Measurements from ENCODE around the gene CTAGE1. TPM values are rescaled to one million over a fixed set of nuclear protein-coding genes. Genes with fewer than 3 reads are reported as not detected.

The CTAGE1 gene, protein sequence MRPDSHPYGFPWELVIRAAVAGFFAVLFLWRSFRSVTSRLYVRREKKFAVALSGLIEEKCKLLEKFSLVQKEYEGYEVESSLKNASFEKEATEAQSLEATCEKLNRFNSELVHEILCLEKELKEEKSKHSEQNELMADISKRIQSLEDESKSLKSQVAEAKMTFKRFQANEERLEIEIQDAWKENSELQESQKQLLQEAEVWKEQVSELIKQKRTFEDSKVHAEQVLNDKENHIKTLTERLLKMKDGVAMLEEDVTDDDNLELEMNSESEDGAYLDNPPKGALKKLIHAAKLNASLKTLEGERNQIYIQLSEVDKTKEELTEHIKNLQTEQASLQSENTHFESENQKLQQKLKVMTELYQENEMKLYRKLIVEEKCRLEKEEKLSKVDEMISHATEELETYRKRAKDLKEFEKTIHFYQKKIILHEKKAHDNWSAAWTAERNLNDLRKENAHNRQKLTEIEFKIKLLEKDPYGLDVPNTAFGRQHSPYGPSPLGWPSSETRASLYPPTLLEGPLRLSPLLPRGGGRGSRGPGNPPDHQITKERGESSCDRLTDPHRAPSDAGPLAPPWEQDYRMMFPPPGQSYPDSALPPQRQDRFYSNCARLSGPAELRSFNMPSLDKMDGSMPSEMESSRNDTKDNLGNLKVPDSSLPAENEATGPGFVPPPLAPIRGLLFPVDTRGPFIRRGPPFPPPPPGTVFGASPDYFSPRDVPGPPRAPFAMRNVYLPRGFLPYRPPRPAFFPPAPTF
- polyA plus RNA-seq (2012; ENCODE audit: missing spikeins) = not detected

DNA sequence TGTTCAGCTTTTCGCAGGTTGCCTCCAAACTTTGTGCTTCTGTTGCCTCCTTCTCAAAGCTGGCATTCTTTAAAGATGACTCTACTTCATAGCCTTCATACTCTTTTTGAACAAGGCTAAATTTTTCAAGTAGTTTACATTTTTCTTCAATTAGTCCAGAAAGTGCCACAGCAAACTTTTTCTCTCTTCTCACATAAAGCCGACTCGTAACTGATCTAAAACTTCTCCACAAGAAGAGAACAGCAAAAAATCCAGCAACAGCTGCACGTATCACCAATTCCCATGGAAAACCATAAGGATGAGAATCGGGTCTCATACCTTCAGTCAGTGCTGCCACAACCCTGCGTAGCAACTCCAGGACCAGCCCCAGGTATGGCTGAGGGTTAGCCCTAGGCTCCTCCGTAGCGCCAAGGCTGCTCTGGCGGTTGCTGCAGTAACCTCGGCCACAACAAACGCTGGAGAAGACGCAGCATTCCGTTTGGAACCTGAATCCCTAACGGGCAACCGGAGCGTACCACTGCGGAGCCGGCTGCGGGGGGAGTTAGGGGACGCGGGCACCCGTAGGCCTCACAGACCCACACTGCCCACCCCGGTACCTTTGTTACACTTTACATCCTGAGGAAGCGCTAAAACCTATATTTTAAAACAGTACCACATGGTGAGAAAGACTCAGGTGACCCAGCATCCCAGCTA lies at the start of gene CTAGE1:
Gene CTAGE1 (minus strand): TSS at position 420 of the 693 bp plus-strand sequence. CDS start 104 bp downstream, at position 316.
- DNase-seq (ENCODE audit: insufficient read length) (no peak), FAIRE-seq (no peak)
- no peak for TF ChIP-seq TAF1 (IDR thresholded peaks at IDR 0.05; ENCODE audit: borderline replicate concordance, low read depth, low read length)
- no peak for TF ChIP-seq POLR2AphosphoS5 (IDR thresholded peaks at IDR 0.05; ENCODE audit: low read depth, low read length)
- no peak for TF ChIP-seq POLR2A (IDR thresholded peaks at IDR 0.05; ENCODE audit: low read depth, low read length)

DNA sequence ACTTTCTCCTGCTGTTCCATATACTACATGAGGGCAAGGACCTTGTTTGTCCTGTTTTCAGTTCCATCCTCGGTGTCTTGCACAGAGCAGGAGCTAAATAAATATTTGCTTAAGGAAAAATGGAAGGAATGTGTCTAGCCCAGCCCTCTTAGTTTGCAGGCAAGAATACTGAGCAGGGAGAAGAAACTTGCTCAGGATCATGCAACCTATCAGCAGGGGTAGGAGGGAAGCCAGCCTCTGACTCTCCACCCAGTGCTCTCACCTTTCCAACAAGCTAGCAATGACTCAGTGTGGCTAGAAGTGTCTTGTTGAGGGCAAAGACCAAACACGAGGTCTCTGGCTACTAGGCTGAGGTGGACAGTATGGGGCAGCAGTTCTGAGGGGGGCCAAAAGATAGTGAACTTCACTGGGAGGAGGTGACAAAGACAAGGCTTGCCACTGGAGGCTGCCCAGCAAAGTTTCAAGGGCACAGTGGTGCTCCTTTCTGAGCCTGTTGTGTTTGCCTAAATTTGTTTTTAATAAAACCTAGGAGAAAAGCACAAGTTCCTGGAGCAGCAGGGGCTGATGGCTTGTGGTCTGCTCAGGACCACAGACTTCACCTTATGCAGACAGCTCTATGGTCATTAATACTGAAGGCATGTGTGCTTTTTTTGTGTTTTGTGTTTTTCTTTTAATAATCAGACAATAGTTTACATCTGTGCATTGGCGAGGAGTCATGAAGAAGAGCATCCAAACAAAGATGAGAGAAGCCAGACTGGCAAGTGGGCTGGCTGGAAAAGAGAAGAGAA lies 49.1 kb upstream of the CTAGE1 start:
- FAIRE-seq (no peak), DNase-seq (ENCODE audit: insufficient read length) (no peak)
- TF ChIP-seq POLR2A (IDR thresholded peaks at IDR 0.05; ENCODE audit: low read depth, low read length) (no peak), POLR2AphosphoS5 (IDR thresholded peaks at IDR 0.05; ENCODE audit: low read depth, low read length) (no peak), TAF1 (IDR thresholded peaks at IDR 0.05; ENCODE audit: borderline replicate concordance, low read depth, low read length) (no peak)

DNA sequence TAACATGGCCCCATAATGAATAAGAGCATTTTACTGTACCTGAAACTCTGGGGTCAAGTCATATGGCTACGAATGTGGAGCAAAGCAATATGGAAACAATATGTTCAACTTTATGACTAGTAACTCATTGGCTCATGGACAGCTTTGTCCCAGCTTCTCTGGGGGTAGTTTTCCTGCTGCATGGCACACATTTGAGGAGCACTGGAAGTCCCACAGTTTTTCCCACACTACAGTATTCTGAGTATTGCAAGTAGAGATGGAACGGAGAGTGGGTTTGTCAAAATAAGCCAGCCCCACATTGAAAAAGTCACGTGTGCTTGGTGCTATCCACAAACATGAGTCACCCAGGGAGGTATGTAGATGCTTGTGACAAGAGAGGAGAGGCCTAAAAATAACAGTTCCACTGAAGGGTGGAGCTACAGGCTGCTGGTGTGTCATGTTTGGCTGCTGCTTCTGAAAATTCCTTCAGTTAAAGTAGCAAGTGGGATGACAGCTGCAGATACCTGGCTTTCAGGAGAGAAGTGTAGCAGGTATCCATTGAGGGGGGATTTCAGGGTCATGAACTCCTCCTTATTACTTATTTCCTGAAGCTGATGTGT lies 48.2 kb upstream of the CTAGE1 start:
- no peak for DNase-seq (ENCODE audit: insufficient read length)
- no peak for FAIRE-seq
- no peak for TF ChIP-seq POLR2AphosphoS5 (IDR thresholded peaks at IDR 0.05; ENCODE audit: low read depth, low read length)
- no peak for TF ChIP-seq TAF1 (IDR thresholded peaks at IDR 0.05; ENCODE audit: borderline replicate concordance, low read depth, low read length)
- no peak for TF ChIP-seq POLR2A (IDR thresholded peaks at IDR 0.05; ENCODE audit: low read depth, low read length)

DNA sequence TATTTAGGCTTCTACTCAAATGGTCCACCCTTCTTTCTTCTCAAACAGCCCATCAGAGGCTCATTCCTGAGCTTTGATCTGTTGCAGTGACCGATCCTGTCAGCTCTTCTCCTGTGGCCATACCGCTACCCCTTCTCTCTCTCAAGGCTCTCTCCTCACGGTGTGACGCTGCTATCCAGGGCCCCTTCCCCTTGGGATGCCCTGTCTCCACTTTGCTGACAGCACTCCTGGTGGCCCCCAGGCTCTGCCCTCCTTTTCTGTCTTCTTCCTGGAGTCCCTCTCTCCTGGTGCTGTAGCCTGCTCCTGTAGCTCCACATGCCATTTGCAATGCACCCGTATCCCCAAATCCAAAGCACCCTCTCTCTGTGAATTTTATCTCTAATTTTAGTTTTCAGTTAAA lies 45.4 kb upstream of the CTAGE1 start:
- TF ChIP-seq TAF1 (IDR thresholded peaks at IDR 0.05; ENCODE audit: borderline replicate concordance, low read depth, low read length) = no peak
- no peak for TF ChIP-seq POLR2A (IDR thresholded peaks at IDR 0.05; ENCODE audit: low read depth, low read length)
- no peak for TF ChIP-seq POLR2AphosphoS5 (IDR thresholded peaks at IDR 0.05; ENCODE audit: low read depth, low read length)
- FAIRE-seq = no peak
- no peak for DNase-seq (ENCODE audit: insufficient read length)

DNA sequence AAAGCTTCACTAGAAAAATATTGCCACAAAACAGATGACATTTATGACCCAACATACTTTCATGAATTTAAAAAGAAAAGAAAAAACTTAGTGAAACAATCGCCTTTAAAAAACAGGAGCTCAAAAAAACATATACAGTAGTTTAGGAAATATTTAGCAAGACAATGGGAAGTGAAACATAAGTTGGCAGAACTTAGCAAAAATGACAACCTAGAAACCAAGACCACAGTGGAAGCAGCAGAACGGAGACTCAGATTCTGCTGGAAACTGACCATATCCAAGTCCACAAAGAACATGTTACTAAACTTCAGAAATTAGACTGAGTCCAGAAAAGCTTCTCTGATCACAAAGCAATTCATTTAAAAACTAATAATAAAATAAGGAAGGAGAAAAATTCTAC lies 41.8 kb upstream of the CTAGE1 start:
- FAIRE-seq (no peak), DNase-seq (ENCODE audit: insufficient read length) (no peak)
- TF ChIP-seq TAF1 (IDR thresholded peaks at IDR 0.05; ENCODE audit: borderline replicate concordance, low read depth, low read length) = no peak
- no peak for TF ChIP-seq POLR2AphosphoS5 (IDR thresholded peaks at IDR 0.05; ENCODE audit: low read depth, low read length)
- no peak for TF ChIP-seq POLR2A (IDR thresholded peaks at IDR 0.05; ENCODE audit: low read depth, low read length)

DNA sequence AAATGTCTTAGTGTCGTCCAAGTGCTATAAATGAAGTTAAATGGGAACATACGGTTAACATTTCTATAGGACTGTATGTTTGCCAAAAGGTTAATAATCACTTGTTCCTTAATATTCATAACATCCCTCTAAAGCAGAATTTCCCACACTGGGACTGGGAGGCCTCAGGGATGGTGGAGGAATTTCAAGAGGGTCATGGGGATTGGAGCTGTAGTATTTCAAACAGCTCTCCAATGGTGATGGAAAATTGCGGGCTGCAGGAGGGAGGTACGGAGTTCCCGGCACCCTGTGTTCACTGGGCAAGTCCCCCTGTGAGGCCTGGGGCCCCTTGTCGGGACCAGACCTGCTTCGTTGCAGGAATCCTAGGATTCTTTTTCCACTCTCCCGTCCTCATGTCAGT lies 39.8 kb upstream of the CTAGE1 start:
- no peak for FAIRE-seq
- no peak for TF ChIP-seq POLR2A (IDR thresholded peaks at IDR 0.05; ENCODE audit: low read depth, low read length)
- TF ChIP-seq POLR2AphosphoS5 (IDR thresholded peaks at IDR 0.05; ENCODE audit: low read depth, low read length) = no peak
- no peak for TF ChIP-seq TAF1 (IDR thresholded peaks at IDR 0.05; ENCODE audit: borderline replicate concordance, low read depth, low read length)

DNA sequence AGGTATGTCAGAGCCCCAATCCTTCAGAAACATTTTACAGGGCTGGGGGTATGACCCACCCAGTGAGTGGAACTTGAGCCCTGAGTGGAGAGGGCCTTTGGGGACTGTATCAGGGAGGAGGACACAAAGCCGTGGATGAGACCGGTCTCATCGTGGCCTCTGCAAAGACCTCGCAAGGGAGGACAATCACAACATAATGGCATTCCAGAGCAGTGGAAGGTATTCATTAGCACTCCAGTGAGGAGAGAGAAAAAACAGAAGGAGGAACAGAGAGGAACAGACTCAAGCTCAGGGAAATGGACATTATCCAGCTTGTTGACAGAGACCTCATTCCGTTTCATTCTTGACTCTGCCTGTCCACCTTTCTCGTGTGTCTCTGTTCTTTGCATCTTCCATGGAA lies 38.8 kb upstream of the CTAGE1 start:
- DNase-seq (ENCODE audit: insufficient read length) = no peak
- TF ChIP-seq TAF1 (IDR thresholded peaks at IDR 0.05; ENCODE audit: borderline replicate concordance, low read depth, low read length) (no peak), POLR2AphosphoS5 (IDR thresholded peaks at IDR 0.05; ENCODE audit: low read depth, low read length) (no peak), POLR2A (IDR thresholded peaks at IDR 0.05; ENCODE audit: low read depth, low read length) (no peak)
- FAIRE-seq = no peak

More for the DNA sequence above, 39.8 kb upstream of the CTAGE1 start:
- no peak for DNase-seq (ENCODE audit: insufficient read length)

DNA sequence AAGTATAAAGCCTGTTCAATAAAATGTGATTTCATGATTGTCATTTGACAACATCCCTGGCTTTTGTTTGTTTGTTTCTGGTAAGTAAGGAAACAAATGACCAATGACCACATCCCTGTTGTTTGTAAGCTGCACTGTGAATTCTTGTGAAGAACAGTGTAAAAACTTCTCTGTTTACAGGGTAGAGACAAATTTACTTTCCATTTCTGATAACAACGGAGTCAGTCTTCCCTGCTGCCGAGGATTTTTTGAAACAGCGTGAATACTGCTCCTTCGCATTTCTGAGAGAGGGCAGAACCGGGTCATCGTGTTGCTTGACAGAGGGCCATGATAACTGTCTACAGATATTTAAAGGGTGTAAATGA lies 38.4 kb upstream of the CTAGE1 start:
- FAIRE-seq (no peak), DNase-seq (ENCODE audit: insufficient read length) (no peak)
- TF ChIP-seq POLR2A (IDR thresholded peaks at IDR 0.05; ENCODE audit: low read depth, low read length) = no peak
- TF ChIP-seq POLR2AphosphoS5 (IDR thresholded peaks at IDR 0.05; ENCODE audit: low read depth, low read length) = no peak
- no peak for TF ChIP-seq TAF1 (IDR thresholded peaks at IDR 0.05; ENCODE audit: borderline replicate concordance, low read depth, low read length)

DNA sequence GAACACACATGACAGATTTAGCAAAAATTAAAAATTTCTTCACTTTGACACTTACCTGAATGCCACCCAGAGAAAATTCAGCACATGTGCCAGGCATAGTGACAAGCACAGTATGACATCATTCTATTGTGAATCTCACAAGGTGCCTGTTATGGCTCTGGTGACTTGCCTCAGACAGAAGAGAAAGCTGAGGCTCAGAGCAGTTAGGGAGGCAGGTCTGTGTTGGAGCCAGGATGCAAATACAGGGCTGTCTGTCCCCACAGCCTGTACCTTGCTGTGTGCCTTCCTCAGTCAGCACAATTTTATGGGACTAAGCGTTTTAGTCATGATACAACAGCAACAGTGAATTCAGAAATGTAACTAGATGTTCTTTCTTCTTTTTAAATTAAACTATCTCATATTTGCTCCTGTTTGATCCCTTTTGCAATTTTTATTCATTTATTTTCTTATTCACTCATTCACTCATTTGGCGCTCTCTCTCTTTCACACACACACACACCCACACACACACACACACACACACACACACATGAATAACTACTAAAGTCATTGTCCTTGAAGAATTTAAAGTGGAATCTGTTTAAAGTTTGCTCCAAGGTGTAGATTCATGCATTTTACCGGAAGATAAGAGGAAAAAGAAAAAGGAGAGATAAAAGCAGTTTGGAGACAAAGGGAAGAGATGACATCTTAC lies 37.9 kb upstream of the CTAGE1 start:
- FAIRE-seq (no peak), DNase-seq (ENCODE audit: insufficient read length) (no peak)
- TF ChIP-seq TAF1 (IDR thresholded peaks at IDR 0.05; ENCODE audit: borderline replicate concordance, low read depth, low read length) (no peak), POLR2A (IDR thresholded peaks at IDR 0.05; ENCODE audit: low read depth, low read length) (no peak), POLR2AphosphoS5 (IDR thresholded peaks at IDR 0.05; ENCODE audit: low read depth, low read length) (no peak)

DNA sequence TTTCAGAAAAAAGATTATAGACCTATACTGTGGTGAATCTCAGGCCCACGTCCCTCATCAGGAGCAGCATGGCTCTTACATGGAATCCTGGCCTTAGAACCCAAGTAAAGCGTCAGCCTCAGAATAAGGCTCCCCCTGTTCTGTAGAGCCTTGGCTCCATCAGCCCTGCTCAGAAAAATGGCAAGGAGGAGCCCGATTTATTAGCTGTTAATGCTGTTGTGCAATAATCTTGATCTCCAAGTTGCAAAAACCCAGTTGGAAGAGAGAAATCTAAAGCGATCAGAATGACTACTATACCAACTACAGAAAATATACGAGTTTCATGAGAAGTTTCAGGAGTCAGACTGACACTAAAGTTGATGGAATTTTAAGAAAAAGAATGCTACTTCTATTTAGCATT lies 35.6 kb upstream of the CTAGE1 start:
- FAIRE-seq (no peak), DNase-seq (ENCODE audit: insufficient read length) (no peak)
- no peak for TF ChIP-seq POLR2AphosphoS5 (IDR thresholded peaks at IDR 0.05; ENCODE audit: low read depth, low read length)
- no peak for TF ChIP-seq POLR2A (IDR thresholded peaks at IDR 0.05; ENCODE audit: low read depth, low read length)
- no peak for TF ChIP-seq TAF1 (IDR thresholded peaks at IDR 0.05; ENCODE audit: borderline replicate concordance, low read depth, low read length)

All from GM12892 (cell line).